Cardiac fibroblast (primary cell): ENCODE data around the gene ZNF618.
A peak's percentile ranks its signal among the peaks of the same experiment; 100 is the strongest.

Source experiments
- DNase-seq, 2 donors: peaks; one replicate each; pipeline versions ENCODE4 v3.0.0 to v3.0.0-alpha.2; 2010; ENCODE audit warnings: low read depth in 2 of 2
- H3K4me3 ChIP-seq, 2 donors: replicated peaks in 1 of 2; 1 replicate in 1 of 2; 2 replicates in 1 of 2; pipeline ENCODE4 v1.5.1; 2011; ENCODE audit warnings: low read depth in 2 of 2, low read length in 2 of 2, mild to moderate bottlenecking in 2 of 2, moderate library complexity in 1 of 2
- CTCF ChIP-seq: IDR thresholded peaks from one replicate; pipeline ENCODE4 v1.5.1; 2011; ENCODE audit warnings: low read depth, mild to moderate bottlenecking, low read length, inconsistent platforms

ZNF618 gene

GRCh38 chr9:114094971-114095370 lies 218.9 kb downstream of the ZNF618 start:
- no peak for TF ChIP-seq CTCF
- H3K4me3 ChIP-seq, result no peak overlapping the region
- DNase-seq, result no peak

- H3K4me3 ChIP-seq, result no peak overlapping the region
- no peak for DNase-seq
- TF ChIP-seq CTCF, result peak; percentile 9
These were observed 220.0 kb downstream of the ZNF618 start for GRCh38 chr9:114096041-114096511.

GRCh38 chr9:114096866-114097612 lies 220.9 kb downstream of the ZNF618 start:
- no peak for TF ChIP-seq CTCF
- no peak overlapping the region for H3K4me3 ChIP-seq

GRCh38 chr9:114097613-114098020 lies 221.5 kb downstream of the ZNF618 start:
- peak; percentile 37 to 41 for DNase-seq
- H3K4me3 ChIP-seq, result peak overlapping the region; percentile 21 to 40
- TF ChIP-seq CTCF, result no peak

More at GRCh38 chr9:114096866-114097612, 220.9 kb downstream of the ZNF618 start:
- DNase-seq, result no peak

- H3K4me3 ChIP-seq, result peak overlapping the region; percentile 21 to 40
- no peak for TF ChIP-seq CTCF
- DNase-seq, result no peak
These were observed 222.2 kb downstream of the ZNF618 start for GRCh38 chr9:114098021-114098935.

- peak within 1 kb of the TSS in 1 of 2 donors; percentile 40 for H3K4me3 ChIP-seq
- no peak for DNase-seq
- no peak for TF ChIP-seq CTCF
These were observed 223.0 kb downstream of the ZNF618 start, which contains the start of gene KIF12 for GRCh38 chr9:114098936-114099668. Gene KIF12, minus strand, starts transcription at chr9:114099292. Its CDS starts 16 bp downstream, at chr9:114099276.
